Measurements from ENCODE around the gene YBEY. TPM values are rescaled to one million over a fixed set of nuclear protein-coding genes. Genes with fewer than 3 reads are reported as not detected.

Gene YBEY
- total RNA-seq, 2 donors from 2014 or later, result 19.6 to 23.3 TPM

- Mint-ChIP-seq H3K27me3 (ENCODE audit: insufficient read depth) (peaks cover 2% of the 10 kb centered on the region), H3K9me3 (peaks cover 2% of the 10 kb centered on the region), H3K27ac (no peak overlapping the region), H3K4me1 (no peaks in the 10 kb centered on the region), H3K36me3 (ENCODE audit: low read depth) (peaks cover 50% of the 10 kb centered on the region), H3K4me3 (no peak overlapping the region)
- Histone ChIP-seq H3K9ac (ENCODE audit: extremely low read depth, low read length, poor library complexity, severe bottlenecking) (no peak overlapping the region), H3K4me3 (ENCODE audit: low read length) (no peak overlapping the region), H3K36me3 (ENCODE audit: control insufficient read depth, insufficient read depth, low read length) (peaks cover 33% of the 10 kb centered on the region), H3K4me1 (ENCODE audit: control insufficient read depth, insufficient read depth, low read length) (no peaks in the 10 kb centered on the region), H3K9me3 (ENCODE audit: control insufficient read depth, low read length) (no peaks in the 10 kb centered on the region), H3K27ac (ENCODE audit: low read depth, low read length) (no peak overlapping the region), H3K27me3 (ENCODE audit: control insufficient read depth, insufficient read depth, low read length, poor library complexity, severe bottlenecking) (no peaks in the 10 kb centered on the region)
- DNase-seq, result no peak
- WGBS, 2 experiments (ENCODE audit: insufficient coverage in 1 of 2, insufficient read length in 1 of 2), result 94% methylated on average over 4 to 5 of the region's 5 CpGs
- no peak for TF ChIP-seq CTCF (conservative IDR thresholded peaks at IDR 0.05)
Observed at GRCh38 chr21:46304437-46304836, 18.3 kb downstream of the YBEY start.

- no peak for DNase-seq
- no peaks in the 10 kb centered on the region for H3K27me3 ChIP-seq (ENCODE audit: control insufficient read depth, insufficient read depth, low read length, poor library complexity, severe bottlenecking)
- Mint-ChIP-seq H3K9me3 (no peaks in the 10 kb centered on the region), H3K27me3 (ENCODE audit: insufficient read depth) (no peaks in the 10 kb centered on the region), H3K4me3 (no peak overlapping the region), H3K4me1 (no peaks in the 10 kb centered on the region), H3K27ac (no peak overlapping the region), H3K36me3 (ENCODE audit: low read depth) (peaks cover 46% of the 10 kb centered on the region)
- H3K36me3 ChIP-seq (ENCODE audit: control insufficient read depth, insufficient read depth, low read length), result peaks cover 28% of the 10 kb centered on the region
- no peaks in the 10 kb centered on the region for H3K4me1 ChIP-seq (ENCODE audit: control insufficient read depth, insufficient read depth, low read length)
- WGBS, 2 experiments (ENCODE audit: insufficient coverage in 1 of 2, insufficient read length in 1 of 2), result 96 to 99% methylated on average over 9 to 10 of the region's 11 CpGs
- no peaks in the 10 kb centered on the region for H3K9me3 ChIP-seq (ENCODE audit: control insufficient read depth, low read length)
- H3K27ac ChIP-seq (ENCODE audit: low read depth, low read length), result no peak overlapping the region
- TF ChIP-seq CTCF (conservative IDR thresholded peaks at IDR 0.05), result no peak
- no peak overlapping the region for H3K4me3 ChIP-seq (ENCODE audit: low read length)
- H3K9ac ChIP-seq (ENCODE audit: extremely low read depth, low read length, poor library complexity, severe bottlenecking), result no peak overlapping the region
Observed at GRCh38 chr21:46304955-46305354, 18.8 kb downstream of the YBEY start.

- no peak overlapping the region for H3K4me3 Mint-ChIP-seq
Observed at GRCh38 chr21:46307625-46308024, 21.5 kb downstream of the YBEY start.

More at GRCh38 chr21:46307625-46308024, 21.5 kb downstream of the YBEY start:
- no peak overlapping the region for H3K9ac ChIP-seq (ENCODE audit: extremely low read depth, low read length, poor library complexity, severe bottlenecking)
- Mint-ChIP-seq H3K27ac (no peak overlapping the region), H3K9me3 (no peaks in the 10 kb centered on the region), H3K4me1 (no peaks in the 10 kb centered on the region), H3K27me3 (ENCODE audit: insufficient read depth) (no peaks in the 10 kb centered on the region), H3K36me3 (ENCODE audit: low read depth) (peaks cover 37% of the 10 kb centered on the region)
- H3K4me3 ChIP-seq (ENCODE audit: low read length), result no peak overlapping the region
- H3K9me3 ChIP-seq (ENCODE audit: control insufficient read depth, low read length), result no peaks in the 10 kb centered on the region
- 95% methylated on average over 2 of the region's 2 CpGs; no CpG with 5 or more reads in 1 of the 2 experiments for WGBS, 2 experiments (ENCODE audit: insufficient coverage in 1 of 2, insufficient read length in 1 of 2)
- no peaks in the 10 kb centered on the region for H3K27me3 ChIP-seq (ENCODE audit: control insufficient read depth, insufficient read depth, low read length, poor library complexity, severe bottlenecking)
- H3K36me3 ChIP-seq (ENCODE audit: control insufficient read depth, insufficient read depth, low read length), result peaks cover 19% of the 10 kb centered on the region
- H3K27ac ChIP-seq (ENCODE audit: low read depth, low read length), result no peak overlapping the region
- no peak for DNase-seq
- no peaks in the 10 kb centered on the region for H3K4me1 ChIP-seq (ENCODE audit: control insufficient read depth, insufficient read depth, low read length)
- no peak for TF ChIP-seq CTCF (conservative IDR thresholded peaks at IDR 0.05)

All from endodermal cell (in vitro differentiated cells).